Measurements from ENCODE around the gene KPNB1. TPM values are rescaled to one million over a fixed set of nuclear protein-coding genes. Genes with fewer than 3 reads are reported as not detected.
A peak's percentile ranks its signal among the peaks of the same experiment; 100 is the strongest.

KPNB1 gene
- total RNA-seq, 1 donor from 2014 or later, result 350 TPM

- Mint-ChIP-seq H3K4me3 (ENCODE audit: unreplicated experiment) (peak overlapping the region; percentile 87), H3K27ac (ENCODE audit: unreplicated experiment) (peak overlapping the region; percentile 79), H3K27me3 (ENCODE audit: unreplicated experiment) (peaks cover 8% of the 10 kb centered on the region), H3K9me3 (ENCODE audit: unreplicated experiment) (peaks cover 6% of the 10 kb centered on the region), H3K4me1 (ENCODE audit: low read depth, unreplicated experiment) (peaks cover 22% of the 10 kb centered on the region), H3K36me3 (ENCODE audit: unreplicated experiment) (no peaks in the 10 kb centered on the region)
- DNase-seq, result no peak
- TF ChIP-seq CTCF (IDR thresholded peaks at IDR 0.05; ENCODE audit: partially characterized antibody, unreplicated experiment), result no peak
These were observed 42.6 kb downstream of the KPNB1 start for GRCh38 chr17:47692137-47692894.

- Mint-ChIP-seq H3K27ac (ENCODE audit: unreplicated experiment) (peak overlapping the region; percentile 79), H3K4me1 (ENCODE audit: low read depth, unreplicated experiment) (peaks cover 19% of the 10 kb centered on the region), H3K36me3 (ENCODE audit: unreplicated experiment) (no peaks in the 10 kb centered on the region), H3K9me3 (ENCODE audit: unreplicated experiment) (peaks cover 7% of the 10 kb centered on the region), H3K4me3 (ENCODE audit: unreplicated experiment) (peak overlapping the region; percentile 87), H3K27me3 (ENCODE audit: unreplicated experiment) (peaks cover 7% of the 10 kb centered on the region)
- DNase-seq, result no peak
- no peak for TF ChIP-seq CTCF (IDR thresholded peaks at IDR 0.05; ENCODE audit: partially characterized antibody, unreplicated experiment)
These were observed 43.4 kb downstream of the KPNB1 start for GRCh38 chr17:47692895-47693730.

- Mint-ChIP-seq H3K36me3 (ENCODE audit: unreplicated experiment) (no peaks in the 10 kb centered on the region), H3K27me3 (ENCODE audit: unreplicated experiment) (peaks cover 6% of the 10 kb centered on the region), H3K9me3 (ENCODE audit: unreplicated experiment) (peaks cover 7% of the 10 kb centered on the region), H3K4me3 (ENCODE audit: unreplicated experiment) (peak within 1 kb of the TSS; percentile 99), H3K4me1 (ENCODE audit: low read depth, unreplicated experiment) (peaks cover 19% of the 10 kb centered on the region), H3K27ac (ENCODE audit: unreplicated experiment) (peak within 1 kb of the TSS; percentile 85)
- no peak for TF ChIP-seq CTCF (IDR thresholded peaks at IDR 0.05; ENCODE audit: partially characterized antibody, unreplicated experiment)
- peak; percentile 89 for DNase-seq
These were observed 44.2 kb downstream of the KPNB1 start, which contains the start of gene TBKBP1 for GRCh38 chr17:47693731-47694580. TBKBP1 (plus strand) TSS chr17:47694161; CDS start chr17:47696113, 1,952 bp downstream.

GRCh38 chr17:47694581-47695428, 45.1 kb downstream of the KPNB1 start:
- peak overlapping the region; percentile 85 for H3K27ac Mint-ChIP-seq (ENCODE audit: unreplicated experiment)
- H3K4me1 Mint-ChIP-seq (ENCODE audit: low read depth, unreplicated experiment), result peaks cover 19% of the 10 kb centered on the region

More at GRCh38 chr17:47694581-47695428, 45.1 kb downstream of the KPNB1 start:
- peaks cover 6% of the 10 kb centered on the region for H3K27me3 Mint-ChIP-seq (ENCODE audit: unreplicated experiment)
- TF ChIP-seq CTCF (IDR thresholded peaks at IDR 0.05; ENCODE audit: partially characterized antibody, unreplicated experiment), result no peak
- DNase-seq, result no peak
- peak overlapping the region; percentile 99 for H3K4me3 Mint-ChIP-seq (ENCODE audit: unreplicated experiment)
- no peaks in the 10 kb centered on the region for H3K36me3 Mint-ChIP-seq (ENCODE audit: unreplicated experiment)
- H3K9me3 Mint-ChIP-seq (ENCODE audit: unreplicated experiment), result peaks cover 7% of the 10 kb centered on the region

Data from glutamatergic neuron (in vitro differentiated cells).